Measurements from ENCODE around the gene HOXB2.

- TF ChIP-seq SP2 (tag by site-specific recombination; IDR thresholded peaks at IDR 0.05) (peak; percentile 25), SALL2 (tag by site-specific recombination; IDR thresholded peaks at IDR 0.05; ENCODE audit: borderline replicate concordance) (no peak), TCF7L2 (IDR thresholded peaks at IDR 0.05; ENCODE audit: borderline replicate concordance, low read depth, low read length) (peak; percentile 100)
These were observed 32.5 kb upstream of the HOXB2 start for GRCh38 chr17:48577330-48577945.
